ENCODE results near the gene HAND1.

The HAND1 gene

GRCh38 chr5:154524181-154524580 is 46.2 kb upstream of the HAND1 start:
- no peak overlapping the region for H3K4me2 ChIP-seq (ENCODE audit: low read depth, low read length, poor library complexity, severe bottlenecking)
- H2AFZ ChIP-seq (ENCODE audit: low read length): no peak overlapping the region
- H3K9ac ChIP-seq (ENCODE audit: low read depth, low read length, poor library complexity, severe bottlenecking): no peak overlapping the region

GRCh38 chr5:154523709-154524108 is 45.7 kb upstream of the HAND1 start:
- H3K36me3 ChIP-seq (ENCODE audit: insufficient read depth, low read length): no peaks in the 10 kb centered on the region
- H3K27me3 ChIP-seq (ENCODE audit: insufficient read depth, low read length, poor library complexity, severe bottlenecking): no peaks in the 10 kb centered on the region
- H4K20me1 ChIP-seq (ENCODE audit: insufficient read depth, low read length, poor library complexity, severe bottlenecking): no peaks in the 10 kb centered on the region
- H3K4me3 ChIP-seq (ENCODE audit: low read length, poor library complexity, severe bottlenecking): no peak overlapping the region
- H3K9ac ChIP-seq (ENCODE audit: low read depth, low read length, poor library complexity, severe bottlenecking): no peak overlapping the region
- H3K9me3 ChIP-seq (ENCODE audit: insufficient read depth, low read depth, low read length): no peaks in the 10 kb centered on the region
- H2AFZ ChIP-seq (ENCODE audit: low read length): no peak overlapping the region
- H3K4me1 ChIP-seq (ENCODE audit: insufficient read depth, low read length, poor library complexity, severe bottlenecking): no peaks in the 10 kb centered on the region
- H3K4me2 ChIP-seq (ENCODE audit: low read depth, low read length, poor library complexity, severe bottlenecking): no peak overlapping the region
- no peaks in the 10 kb centered on the region for H3K9me2 ChIP-seq (replicated peaks; ENCODE audit: low read depth, low read length)
- H3K79me2 ChIP-seq (ENCODE audit: insufficient read depth, low read length): no peaks in the 10 kb centered on the region
- no peaks in the 10 kb centered on the region for H3F3A ChIP-seq (ENCODE audit: low read depth)
- TF ChIP-seq CTCF (conservative IDR thresholded peaks at IDR 0.05; ENCODE audit: low read length) (no peak), EZH2phosphoT487 (IDR thresholded peaks at IDR 0.05; ENCODE audit: borderline replicate concordance) (no peak)

More at GRCh38 chr5:154524181-154524580, 46.2 kb upstream of the HAND1 start:
- TF ChIP-seq CTCF (conservative IDR thresholded peaks at IDR 0.05; ENCODE audit: low read length): no peak
- no peak for TF ChIP-seq EZH2phosphoT487 (IDR thresholded peaks at IDR 0.05; ENCODE audit: borderline replicate concordance)
- H3K79me2 ChIP-seq (ENCODE audit: insufficient read depth, low read length): no peaks in the 10 kb centered on the region
- H3K9me3 ChIP-seq (ENCODE audit: insufficient read depth, low read depth, low read length): no peaks in the 10 kb centered on the region
- no peaks in the 10 kb centered on the region for H3K4me1 ChIP-seq (ENCODE audit: insufficient read depth, low read length, poor library complexity, severe bottlenecking)
- no peaks in the 10 kb centered on the region for H3F3A ChIP-seq (ENCODE audit: low read depth)
- no peaks in the 10 kb centered on the region for H3K36me3 ChIP-seq (ENCODE audit: insufficient read depth, low read length)
- no peak overlapping the region for H3K4me3 ChIP-seq (ENCODE audit: low read length, poor library complexity, severe bottlenecking)
- no peaks in the 10 kb centered on the region for H3K27me3 ChIP-seq (ENCODE audit: insufficient read depth, low read length, poor library complexity, severe bottlenecking)
- H3K9me2 ChIP-seq (replicated peaks; ENCODE audit: low read depth, low read length): no peaks in the 10 kb centered on the region
- H4K20me1 ChIP-seq (ENCODE audit: insufficient read depth, low read length, poor library complexity, severe bottlenecking): no peaks in the 10 kb centered on the region

- no peak overlapping the region for H3K9ac ChIP-seq (ENCODE audit: low read depth, low read length, poor library complexity, severe bottlenecking)
- H3K9me3 ChIP-seq (ENCODE audit: insufficient read depth, low read depth, low read length): no peaks in the 10 kb centered on the region
- no peak overlapping the region for H3K4me3 ChIP-seq (ENCODE audit: low read length, poor library complexity, severe bottlenecking)
- H3K9me2 ChIP-seq (replicated peaks; ENCODE audit: low read depth, low read length): no peaks in the 10 kb centered on the region
- H3K36me3 ChIP-seq (ENCODE audit: insufficient read depth, low read length): no peaks in the 10 kb centered on the region
- no peak overlapping the region for H3K4me2 ChIP-seq (ENCODE audit: low read depth, low read length, poor library complexity, severe bottlenecking)
- no peak overlapping the region for H2AFZ ChIP-seq (ENCODE audit: low read length)
- no peaks in the 10 kb centered on the region for H3K79me2 ChIP-seq (ENCODE audit: insufficient read depth, low read length)
- no peaks in the 10 kb centered on the region for H4K20me1 ChIP-seq (ENCODE audit: insufficient read depth, low read length, poor library complexity, severe bottlenecking)
- no peaks in the 10 kb centered on the region for H3F3A ChIP-seq (ENCODE audit: low read depth)
- no peaks in the 10 kb centered on the region for H3K27me3 ChIP-seq (ENCODE audit: insufficient read depth, low read length, poor library complexity, severe bottlenecking)
- H3K4me1 ChIP-seq (ENCODE audit: insufficient read depth, low read length, poor library complexity, severe bottlenecking): no peaks in the 10 kb centered on the region
- TF ChIP-seq CTCF (conservative IDR thresholded peaks at IDR 0.05; ENCODE audit: low read length) (no peak), EZH2phosphoT487 (IDR thresholded peaks at IDR 0.05; ENCODE audit: borderline replicate concordance) (no peak)
Observed at GRCh38 chr5:154523104-154523503, 45.1 kb upstream of the HAND1 start.
